Astrocyte (in vitro differentiated cells and primary cell): ENCODE data around the gene SZRD1. TPM values are rescaled to one million over a fixed set of nuclear protein-coding genes. Genes with fewer than 3 reads are reported as not detected.

Source experiments
- DNase-seq: peaks from one replicate; pipeline ENCODE4 v3.0.0-alpha.2; 2010; ENCODE audit warnings: low read depth
- FAIRE-seq: peaks from 2 replicates; lab custom pipeline; 2011; peaks lifted over from hg19 to GRCh38; lab: Jason Lieb, UNC
- H2AFZ ChIP-seq: 2 replicates; pipeline ENCODE4 v1.6.0; 2012; ENCODE audit warnings: low read depth, low read length, inconsistent platforms
- H3K27ac ChIP-seq: 2 replicates; pipeline ENCODE4 v1.5.1; 2011; ENCODE audit warnings: low read depth, low read length, inconsistent platforms
- H3K27me3 ChIP-seq: 2 replicates; pipeline ENCODE4 v1.6.0; 2011; ENCODE audit warnings: low read length, inconsistent platforms; ENCODE audit not compliant: insufficient read depth
- H3K36me3 ChIP-seq: 2 replicates; pipeline ENCODE4 v1.5.1; 2011; ENCODE audit warnings: low read length, inconsistent platforms; ENCODE audit not compliant: insufficient read depth
- H3K4me1 ChIP-seq: 2 replicates; pipeline ENCODE4 v1.5.1; 2011; ENCODE audit warnings: low read length, inconsistent platforms; ENCODE audit not compliant: insufficient read depth
- H3K4me2 ChIP-seq: 2 replicates; pipeline ENCODE4 v1.6.0; 2012; ENCODE audit warnings: low read length, inconsistent platforms
- H3K4me3 ChIP-seq: 2 replicates; pipeline ENCODE4 v1.5.1; 2011; ENCODE audit warnings: low read depth, mild to moderate bottlenecking, low read length, inconsistent platforms; ENCODE audit not compliant: insufficient read depth
- H3K79me2 ChIP-seq: 2 replicates; pipeline ENCODE4 v1.6.0; 2012; ENCODE audit warnings: mild to moderate bottlenecking, low read length, inconsistent platforms; ENCODE audit not compliant: insufficient read depth
- H3K9ac ChIP-seq: 2 replicates; pipeline ENCODE4 v1.6.0; 2012; ENCODE audit warnings: mild to moderate bottlenecking, low read length, inconsistent platforms
- H3K9me3 ChIP-seq: 2 replicates; pipeline ENCODE4 v1.5.1; 2012; ENCODE audit warnings: low read depth, mild to moderate bottlenecking, low read length, inconsistent platforms; ENCODE audit not compliant: insufficient read depth
- H4K20me1 ChIP-seq: 2 replicates; pipeline ENCODE4 v1.6.0; 2012; ENCODE audit warnings: low read length, inconsistent platforms; ENCODE audit not compliant: insufficient read depth
- H3K27ac Mint-ChIP-seq: one replicate; pipeline ENCODE4 v1.8.0; 2021; ENCODE audit warnings: mild to moderate bottlenecking, mixed read lengths; ENCODE audit not compliant: unreplicated experiment
- H3K27me3 Mint-ChIP-seq: one replicate; pipeline ENCODE4 v1.8.0; 2021; ENCODE audit warnings: low read depth, mixed read lengths; ENCODE audit not compliant: unreplicated experiment
- H3K36me3 Mint-ChIP-seq: one replicate; pipeline ENCODE4 v1.8.0; 2021; ENCODE audit warnings: low read depth, mixed read lengths; ENCODE audit not compliant: unreplicated experiment
- H3K4me1 Mint-ChIP-seq: one replicate; pipeline ENCODE4 v1.8.0; 2021; ENCODE audit warnings: low read depth, mixed read lengths; ENCODE audit not compliant: unreplicated experiment
- H3K4me3 Mint-ChIP-seq: one replicate; pipeline ENCODE4 v1.8.0; 2021; ENCODE audit warnings: mild to moderate bottlenecking, moderate library complexity, mixed read lengths; ENCODE audit not compliant: unreplicated experiment
- H3K9me3 Mint-ChIP-seq: one replicate; pipeline ENCODE4 v1.8.0; 2021; ENCODE audit warnings: mild to moderate bottlenecking, mixed read lengths; ENCODE audit not compliant: unreplicated experiment
- CTCF ChIP-seq: IDR thresholded peaks from 2 replicates; pipeline ENCODE4 v1.5.1; 2011; ENCODE audit warnings: low read depth, mild to moderate bottlenecking, inconsistent platforms, low read length, moderate library complexity; ENCODE audit not compliant: insufficient read depth
- EZH2 ChIP-seq: IDR thresholded peaks from 2 replicates; pipeline ENCODE4 v1.6.1; 2012; ENCODE audit warnings: mild to moderate bottlenecking, low read length, inconsistent platforms; ENCODE audit not compliant: insufficient read depth
- total RNA-seq: library from RNA; stranded (reverse); gene quantifications from 2 replicates; pipeline ENCODE4 v1.2.1, GENCODE V29; 2021

The SZRD1 gene
- total RNA-seq, 1 donor from 2014 or later = 165 TPM

- H3K9ac ChIP-seq = no peak overlapping the region
- H3K4me1 ChIP-seq = peaks cover 11% of the 10 kb centered on the region
- H3K4me3 ChIP-seq = no peak overlapping the region
- peaks cover 79% of the 10 kb centered on the region for H3K79me2 ChIP-seq
- no peak overlapping the region for H2AFZ ChIP-seq
- Mint-ChIP-seq H3K9me3 (no peaks in the 10 kb centered on the region), H3K27me3 (no peaks in the 10 kb centered on the region), H3K36me3 (no peaks in the 10 kb centered on the region), H3K4me1 (peaks cover 16% of the 10 kb centered on the region), H3K27ac (no peak overlapping the region), H3K4me3 (no peak overlapping the region)
- no peaks in the 10 kb centered on the region for H3K36me3 ChIP-seq
- H3K27me3 ChIP-seq = no peaks in the 10 kb centered on the region
- no peak for DNase-seq
- no peak overlapping the region for H3K27ac ChIP-seq
- H4K20me1 ChIP-seq = peaks cover 68% of the 10 kb centered on the region
- H3K9me3 ChIP-seq = no peaks in the 10 kb centered on the region
- TF ChIP-seq EZH2 (no peak), CTCF (no peak)
- H3K4me2 ChIP-seq = no peak overlapping the region
- FAIRE-seq = no peak
Measured at GRCh38 chr1:16321176-16321867, 45.7 kb upstream of the SZRD1 start.

- Mint-ChIP-seq H3K36me3 (peaks cover 3% of the 10 kb centered on the region), H3K27me3 (no peaks in the 10 kb centered on the region), H3K9me3 (no peaks in the 10 kb centered on the region), H3K4me3 (no peak overlapping the region), H3K27ac (peak overlapping the region; percentile 48), H3K4me1 (peaks cover 14% of the 10 kb centered on the region)
- TF ChIP-seq CTCF = no peak
- no peak for TF ChIP-seq EZH2
- Histone ChIP-seq H3K9ac (no peak overlapping the region), H3K36me3 (no peaks in the 10 kb centered on the region), H2AFZ (no peak overlapping the region), H3K4me3 (no peak overlapping the region), H3K27me3 (no peaks in the 10 kb centered on the region), H3K27ac (no peak overlapping the region), H4K20me1 (peaks cover 54% of the 10 kb centered on the region), H3K4me1 (peaks cover 11% of the 10 kb centered on the region), H3K4me2 (peak overlapping the region; percentile 24), H3K79me2 (peaks cover 79% of the 10 kb centered on the region), H3K9me3 (no peaks in the 10 kb centered on the region)
- peak; percentile 74 for FAIRE-seq
- peak; percentile 83 for DNase-seq
Measured at GRCh38 chr1:16324456-16324890, 42.6 kb upstream of the SZRD1 start.

- peak; percentile 54 for FAIRE-seq
- peaks cover 8% of the 10 kb centered on the region for H3K4me1 Mint-ChIP-seq
- H3K9me3 Mint-ChIP-seq = no peaks in the 10 kb centered on the region
- H3K27me3 Mint-ChIP-seq = no peaks in the 10 kb centered on the region
- Histone ChIP-seq H2AFZ (no peak overlapping the region), H3K79me2 (peaks cover 74% of the 10 kb centered on the region), H3K27ac (no peak overlapping the region), H4K20me1 (peaks cover 36% of the 10 kb centered on the region), H3K4me3 (no peak overlapping the region), H3K9ac (no peak overlapping the region), H3K27me3 (no peaks in the 10 kb centered on the region), H3K4me1 (peaks cover 11% of the 10 kb centered on the region), H3K36me3 (no peaks in the 10 kb centered on the region), H3K9me3 (no peaks in the 10 kb centered on the region), H3K4me2 (no peak overlapping the region)
- no peak overlapping the region for H3K27ac Mint-ChIP-seq
- no peak for DNase-seq
- H3K4me3 Mint-ChIP-seq = no peak overlapping the region
- TF ChIP-seq CTCF = no peak
- TF ChIP-seq EZH2 = no peak
- peaks cover 3% of the 10 kb centered on the region for H3K36me3 Mint-ChIP-seq
Measured at GRCh38 chr1:16326833-16327404, 40.1 kb upstream of the SZRD1 start.
